GM12878 (cell line): ENCODE measurements around the gene KCNC1. TPM values are rescaled to one million over a fixed set of nuclear protein-coding genes. Genes with fewer than 3 reads are reported as not detected.

Experiments used
- ATAC-seq: fragments of 200-7000 bp; cut with Tn5 transposase; 3 replicates; pipeline ENCODE4 v1.9.1; 2020; ENCODE audit warnings: mild to moderate bottlenecking, moderate library complexity
- BruUV-seq: library from RNA; stranded (reverse); fragments of 400-500 nt; replicated peaks from 2 replicates; lab custom pipeline; 2021; lab: Mats Ljungman, UMichigan
- CTCF ChIA-PET: fragments of 300-600 bp; sonication (Branson Sonifier 250); formaldehyde crosslinking; extraction: SDS; loops from one replicate; lab custom pipeline; 2021; ENCODE audit warnings: inconsistent platforms; lab: Yijun Ruan, JAX
- POLR2A ChIA-PET: fragments of 350-600 bp; formaldehyde crosslinking; extraction: SDS; loops from one replicate; lab custom pipeline; 2021; ENCODE audit warnings: inconsistent platforms; lab: Charles Lee
- RAD21 ChIA-PET: fragments of 300-600 bp; sonication (Branson Sonifier 250); formaldehyde crosslinking; loops from one replicate; lab custom pipeline; 2023; ENCODE audit warnings: antibody characterized with exemption; ENCODE audit not compliant: unreplicated experiment; lab: Charles Lee
- SMC1A ChIA-PET: fragments of 300-600 bp; sonication (Branson Sonifier 250); formaldehyde crosslinking; loops from one replicate; lab custom pipeline; 2023; ENCODE audit not compliant: unreplicated experiment, uncharacterized antibody; lab: Charles Lee
- DNase-seq: peaks from one replicate; pipeline ENCODE4 v3.0.0-alpha.2; 2011; ENCODE audit warnings: low read depth, low spot score
- FAIRE-seq: peaks from 3 replicates; lab custom pipeline; 2011; peaks lifted over from hg19 to GRCh38; lab: Jason Lieb, UNC
- H2AFZ ChIP-seq: 2 replicates; pipeline ENCODE4 v1.6.0; 2011; ENCODE audit warnings: low read depth, low read length, control low read depth; ENCODE audit not compliant: control insufficient read depth
- H3K27ac ChIP-seq: 2 replicates; pipeline ENCODE4 v1.5.1; 2011; ENCODE audit warnings: control low read depth; ENCODE audit not compliant: control insufficient read depth, insufficient read depth
- H3K27me3 ChIP-seq, 2 experiments: replicated peaks in 1 of 2; 2 replicates each; pipeline versions ENCODE4 v1.6.0 to v1.6.1; 2011; ENCODE audit warnings: low read length in 1 of 2; ENCODE audit not compliant: control insufficient read depth in 2 of 2, insufficient read depth in 2 of 2
- H3K36me3 ChIP-seq, 2 experiments: 2 replicates each; pipeline ENCODE4 v1.5.1; 2011; ENCODE audit warnings: low read length in 1 of 2; ENCODE audit not compliant: control insufficient read depth in 2 of 2, insufficient read depth in 2 of 2
- H3K4me1 ChIP-seq: 2 replicates; pipeline ENCODE4 v1.6.1; 2011; ENCODE audit warnings: mild to moderate bottlenecking, low read length, moderate library complexity, mixed read lengths; ENCODE audit not compliant: control insufficient read depth, insufficient read depth
- H3K4me2 ChIP-seq: 2 replicates; pipeline ENCODE4 v1.6.0; 2011; ENCODE audit warnings: control low read depth; ENCODE audit not compliant: control insufficient read depth, insufficient read depth
- H3K4me3 ChIP-seq: fragments of 200-600 bp; sonication (generic); 2 replicates; pipeline ENCODE4 v1.5.1; 2016
- H3K79me2 ChIP-seq: 2 replicates; pipeline ENCODE4 v1.6.0; 2011; ENCODE audit warnings: low read length; ENCODE audit not compliant: control insufficient read depth, insufficient read depth
- H3K9ac ChIP-seq: 2 replicates; pipeline ENCODE4 v1.8.0; 2011; ENCODE audit warnings: low read length, control low read depth, mixed read lengths; ENCODE audit not compliant: control insufficient read depth, insufficient read depth
- H3K9me3 ChIP-seq: replicated peaks from 3 replicates; pipeline ENCODE4 v1.5.1; 2011; ENCODE audit warnings: mild to moderate bottlenecking, low read length; ENCODE audit not compliant: control insufficient read depth, insufficient read depth
- H4K20me1 ChIP-seq: 2 replicates; pipeline ENCODE4 v1.6.0; 2011; ENCODE audit not compliant: control insufficient read depth, insufficient read depth
- BRCA1 ChIP-seq: IDR thresholded peaks from 2 replicates; pipeline ENCODE4 v1.6.1; 2011; ENCODE audit warnings: low read depth, low read length, improper control_type of control experiment
- CUX1 ChIP-seq: IDR thresholded peaks from 2 replicates; pipeline ENCODE4 v1.6.1; 2012; ENCODE audit warnings: improper control_type of control experiment, low read depth, low read length; ENCODE audit not compliant: insufficient replicate concordance
- EP300 ChIP-seq, 2 experiments: fragments of 150-350 bp in 1 of 2; IDR thresholded peaks; 2 replicates each; pipeline ENCODE4 v1.6.1; 2011 to 2012; ENCODE audit warnings: low read depth in 2 of 2, low read length in 2 of 2, borderline replicate concordance in 1 of 2, improper control_type of control experiment in 1 of 2, inconsistent platforms in 1 of 2; ENCODE audit not compliant: control insufficient read depth in 1 of 2
- IRF3 ChIP-seq: fragments of 450-650 bp; IDR thresholded peaks from 2 replicates; pipeline ENCODE4 v1.6.1; 2014; ENCODE audit warnings: mild to moderate bottlenecking
- MLLT1 ChIP-seq: fragments of 450-650 bp; IDR thresholded peaks from 2 replicates; pipeline ENCODE4 v1.6.1; 2016; ENCODE audit warnings: mild to moderate bottlenecking
- NRF1 ChIP-seq: conservative IDR thresholded peaks from 2 replicates; pipeline ENCODE4 v1.6.1; 2011; ENCODE audit warnings: mild to moderate bottlenecking, low read depth, low read length, improper control_type of control experiment
- ZNF217 ChIP-seq: fragments of 450-650 bp; IDR thresholded peaks from 2 replicates; pipeline ENCODE4 v1.6.1; 2017; ENCODE audit warnings: antibody characterized with exemption, mild to moderate bottlenecking
- ZNF687 ChIP-seq: fragments of 450-650 bp; IDR thresholded peaks from 2 replicates; pipeline ENCODE4 v1.6.1; 2017; ENCODE audit warnings: mild to moderate bottlenecking, moderate library complexity
- ZSCAN29 ChIP-seq: fragments of 450-650 bp; IDR thresholded peaks from 2 replicates; pipeline ENCODE4 v1.6.1; 2017; ENCODE audit warnings: mild to moderate bottlenecking, moderate library complexity
- ZZZ3 ChIP-seq: IDR thresholded peaks from 2 replicates; pipeline ENCODE4 v1.6.1; 2011; ENCODE audit warnings: low read depth; ENCODE audit not compliant: control insufficient read depth, insufficient read length
- WGBS: methylation state at CpG from one replicate; pipeline ENCODE4 v1.1.6; 2016; ENCODE audit warnings: low lambda C conversion rate; ENCODE audit not compliant: insufficient replicate concordance, insufficient coverage; ENCODE audit errors: missing lambda C conversion rate; 5-methylcytosine and 5-hydroxymethylcytosine counted together
- in situ Hi-C: fragments of 300-500 bp; cut with MboI; formaldehyde crosslinking; loops from 9 replicates; pipeline ENCODE4 v1.14.3; 2018; ENCODE audit warnings: mixed read lengths
- intact Hi-C: fragments of 100-400 bp; cut with micrococcal nuclease; formaldehyde crosslinking; loops from one replicate; pipeline ENCODE4 v1.14.2; 2022; ENCODE audit not compliant: unreplicated experiment
- polyA plus RNA-seq, 11 experiments: library from polyadenylated mRNA; depleted of rRNA in 4 of 11; unstranded in 6 of 11; stranded (reverse) in 5 of 11; fragments of >200 nt; fragmentation: Nextera tagmentation in 4 of 11; fragmentation: Illumina TruSeq in 1 of 11; extraction: Ambion mirVana in 4 of 11; extraction: Trizol in 1 of 11; gene quantifications; 1 replicate in 1 of 11; 2 replicates in 10 of 11; pipeline versions ENCODE4 v1.2.1 to v1.2.3, GENCODE V29; 2011 to 2016; ENCODE audit warnings: inconsistent platforms in 2 of 11, missing spikeins in 2 of 11, low read depth in 1 of 11
- total RNA-seq, 4 experiments: library from RNA; depleted of rRNA in 3 of 4; stranded (reverse); fragments of >200 nt in 3 of 4; fragmentation: Illumina TruSeq in 1 of 4; extraction: Trizol in 1 of 4; gene quantifications; 2 replicates each; pipeline versions ENCODE4 v1.2.1 to v1.2.3, GENCODE V29; 2013 to 2021

The KCNC1 gene
- total and polyA plus RNA-seq, 10 of the 15 experiments (the other 5 are each of a cell fraction or from before 2014, with no cell fraction given), result 0.27 to 0.34 TPM; not detected in 8

DNA sequence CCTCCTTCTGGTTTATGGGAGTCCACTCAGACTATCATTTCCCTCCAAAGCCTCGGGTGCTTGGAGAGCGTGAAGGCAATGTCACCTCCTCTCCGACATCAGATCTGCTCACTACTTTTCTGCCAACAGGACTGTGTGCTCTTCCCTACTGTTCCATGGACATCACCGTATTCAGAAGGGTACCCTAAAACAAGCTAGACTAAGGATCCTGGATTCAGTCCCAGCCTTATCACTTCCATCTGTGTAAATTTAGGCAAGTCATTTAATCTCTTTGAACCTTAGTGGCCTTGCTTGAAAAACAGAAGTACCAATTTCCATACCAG is 78.2 kb downstream of the KCNC1 start:
- WGBS, result 96% methylated on average over 4 of the region's 4 CpGs
- CTCF ChIA-PET, result interaction anchor here (1.9 kb wide), 1 partner anchor 82 kb away, joined by 6 read pairs; no protein-coding TSS in a partner anchor
- TF ChIP-seq EP300 (IDR thresholded peaks at IDR 0.05; ENCODE audit: borderline replicate concordance in 1 of 2, control insufficient read depth in 1 of 2, low read depth in 2 of 2, low read length in 2 of 2) (no peak), IRF3 (no peak), BRCA1 (no peak), ZNF687 (no peak), MLLT1 (no peak), NRF1 (no peak), ZZZ3 (no peak), ZSCAN29 (no peak), CUX1 (no peak), ZNF217 (no peak)

More for the DNA sequence above, 78.2 kb downstream of the KCNC1 start:
- Histone ChIP-seq H3K27ac (no peak overlapping the region), H3K27me3 (no peaks in the 10 kb centered on the region), H3K9me3 (no peaks in the 10 kb centered on the region), H3K9ac (no peak overlapping the region), H2AFZ (no peak overlapping the region), H3K4me2 (no peak overlapping the region), H3K4me3 (no peak overlapping the region), H4K20me1 (no peaks in the 10 kb centered on the region), H3K79me2 (no peaks in the 10 kb centered on the region), H3K4me1 (no peaks in the 10 kb centered on the region), H3K36me3 (no peaks in the 10 kb centered on the region)
- intact Hi-C loops, result no loop called here
- in situ Hi-C loops, result no loop called here
- ChIA-PET SMC1A (interaction anchor here (1.3 kb wide), 1 partner anchor 10 kb away, joined by 4 read pairs; no protein-coding TSS in a partner anchor), POLR2A (no interaction called here), RAD21 (no interaction called here)
- BruUV-seq, result no TSS peak
- no peak for FAIRE-seq
- no peak for ATAC-seq
- no peak for DNase-seq
